Measurements from ENCODE around the gene NRARP.

NRARP gene, protein sequence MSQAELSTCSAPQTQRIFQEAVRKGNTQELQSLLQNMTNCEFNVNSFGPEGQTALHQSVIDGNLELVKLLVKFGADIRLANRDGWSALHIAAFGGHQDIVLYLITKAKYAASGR

DNA sequence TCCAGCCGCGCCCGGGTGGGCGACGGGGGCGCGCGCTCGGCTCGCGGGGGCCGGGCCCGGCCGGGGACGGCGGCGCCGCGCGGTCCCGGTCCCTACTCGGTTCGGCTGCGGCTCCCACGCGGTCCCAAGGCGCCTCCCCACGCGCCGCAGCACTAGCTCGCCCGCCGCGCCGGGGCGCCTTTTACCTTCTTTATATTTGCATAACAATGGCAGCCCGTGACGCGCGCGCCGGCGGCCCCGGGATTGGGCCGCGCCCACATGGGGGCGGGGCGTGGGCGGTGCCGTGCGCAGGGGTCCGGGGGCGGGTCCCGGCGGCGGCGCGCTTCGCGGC is at the start of gene NRARP:
Gene NRARP (minus strand): TSS at position 154 of the 331 bp plus-strand sequence. CDS start 343 bp downstream, outside the sequence.
- peaks cover 14% of the 10 kb centered on the region for H3K4me1 ChIP-seq (ENCODE audit: insufficient read depth, low read length, severe bottlenecking)
- no peaks in the 10 kb centered on the region for H3K79me2 ChIP-seq (ENCODE audit: insufficient read depth, low read length)
- H3K27me3 ChIP-seq (ENCODE audit: insufficient read depth, low read length): peaks cover 21% of the 10 kb centered on the region; the same call in 1 of the 2 replicates
- no peaks in the 10 kb centered on the region for H3K9me3 ChIP-seq (ENCODE audit: low read length)
- H3F3A ChIP-seq (ENCODE audit: insufficient read depth, low read length): peaks cover 6% of the 10 kb centered on the region; the same call in 1 of the 2 replicates
- TF ChIP-seq EZH2 (IDR thresholded peaks at IDR 0.05; ENCODE audit: borderline replicate concordance, low read length): no peak
- TF ChIP-seq, protein P1, sequence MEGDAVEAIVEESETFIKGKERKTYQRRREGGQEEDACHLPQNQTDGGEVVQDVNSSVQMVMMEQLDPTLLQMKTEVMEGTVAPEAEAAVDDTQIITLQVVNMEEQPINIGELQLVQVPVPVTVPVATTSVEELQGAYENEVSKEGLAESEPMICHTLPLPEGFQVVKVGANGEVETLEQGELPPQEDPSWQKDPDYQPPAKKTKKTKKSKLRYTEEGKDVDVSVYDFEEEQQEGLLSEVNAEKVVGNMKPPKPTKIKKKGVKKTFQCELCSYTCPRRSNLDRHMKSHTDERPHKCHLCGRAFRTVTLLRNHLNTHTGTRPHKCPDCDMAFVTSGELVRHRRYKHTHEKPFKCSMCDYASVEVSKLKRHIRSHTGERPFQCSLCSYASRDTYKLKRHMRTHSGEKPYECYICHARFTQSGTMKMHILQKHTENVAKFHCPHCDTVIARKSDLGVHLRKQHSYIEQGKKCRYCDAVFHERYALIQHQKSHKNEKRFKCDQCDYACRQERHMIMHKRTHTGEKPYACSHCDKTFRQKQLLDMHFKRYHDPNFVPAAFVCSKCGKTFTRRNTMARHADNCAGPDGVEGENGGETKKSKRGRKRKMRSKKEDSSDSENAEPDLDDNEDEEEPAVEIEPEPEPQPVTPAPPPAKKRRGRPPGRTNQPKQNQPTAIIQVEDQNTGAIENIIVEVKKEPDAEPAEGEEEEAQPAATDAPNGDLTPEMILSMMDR (IDR thresholded peaks at IDR 0.05; ENCODE audit: low read length): no peak
- no peaks in the 10 kb centered on the region for H3K36me3 ChIP-seq (ENCODE audit: insufficient read depth, low read length)
- H3K9me2 ChIP-seq (ENCODE audit: low read depth, low read length): no peaks in the 10 kb centered on the region
- no peak within 1 kb of the TSS; the same call in 1 of the 2 replicates for H3K9ac ChIP-seq (ENCODE audit: low read length)
- H3K4me3 ChIP-seq (ENCODE audit: low read depth, low read length, poor library complexity, severe bottlenecking): peak within 1 kb of the TSS; percentile 59
- peak within 1 kb of the TSS; percentile 88 for H3K4me2 ChIP-seq (ENCODE audit: low read length)
- H2AFZ ChIP-seq (ENCODE audit: low read length): no peak within 1 kb of the TSS
- H3K27ac ChIP-seq (ENCODE audit: low read depth, low read length, poor library complexity, severe bottlenecking): no peak within 1 kb of the TSS
- H4K20me1 ChIP-seq (ENCODE audit: insufficient read depth, low read length): no peaks in the 10 kb centered on the region

DNA sequence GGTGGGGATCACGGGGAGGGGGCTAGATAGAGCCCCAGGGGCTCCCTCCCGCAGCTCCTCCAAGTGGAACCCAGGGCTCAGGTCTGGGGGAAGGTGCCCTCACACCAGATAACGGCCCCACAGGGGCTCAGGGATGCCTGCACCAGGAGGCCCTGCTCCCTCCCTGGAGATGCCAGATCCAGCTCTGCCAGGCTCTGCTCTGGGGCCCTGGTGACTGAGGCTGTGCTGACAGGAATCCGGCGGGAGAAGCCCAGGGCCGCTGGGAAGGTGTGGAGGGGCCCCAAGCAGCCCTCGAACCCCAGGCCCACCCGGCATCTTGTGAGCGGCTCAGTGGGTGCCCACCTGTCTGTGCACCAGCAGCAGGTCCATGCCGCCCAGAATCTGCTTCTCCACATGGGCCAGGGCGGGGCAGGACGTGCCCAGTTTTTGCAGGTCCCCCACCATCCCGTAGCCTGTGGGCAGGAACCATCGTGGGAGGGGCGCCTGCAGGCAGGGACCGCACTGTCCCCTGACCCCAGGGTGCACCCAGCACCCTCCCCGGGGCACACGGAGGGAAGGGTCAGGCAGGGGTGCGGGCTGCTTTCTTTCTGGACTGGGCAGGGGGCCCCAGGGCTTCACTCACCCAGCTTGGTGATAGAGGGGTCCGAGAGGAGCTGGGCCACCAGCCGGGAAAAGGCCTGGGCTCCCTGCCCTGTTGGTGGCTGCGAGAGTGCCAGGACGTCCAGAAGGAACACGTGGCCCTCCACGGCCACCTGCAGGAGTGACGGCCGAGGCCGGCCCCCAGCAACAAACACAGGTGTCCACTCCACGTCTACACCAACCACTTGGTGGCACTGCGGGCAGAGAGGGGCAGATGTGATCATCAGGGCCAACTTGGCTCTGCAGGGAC is 48.9 kb upstream of the NRARP start:
- Histone ChIP-seq H3K79me2 (ENCODE audit: insufficient read depth, low read length) (no peaks in the 10 kb centered on the region), H3K9ac (ENCODE audit: low read length) (no peak overlapping the region), H3K36me3 (ENCODE audit: insufficient read depth, low read length) (no peaks in the 10 kb centered on the region), H2AFZ (ENCODE audit: low read length) (no peak overlapping the region), H3K9me2 (ENCODE audit: low read depth, low read length) (no peaks in the 10 kb centered on the region), H3K4me1 (ENCODE audit: insufficient read depth, low read length, severe bottlenecking) (no peaks in the 10 kb centered on the region), H3K9me3 (ENCODE audit: low read length) (peaks cover 10% of the 10 kb centered on the region; the same call in 1 of the 2 replicates), H3K27ac (ENCODE audit: low read depth, low read length, poor library complexity, severe bottlenecking) (no peak overlapping the region), H3K4me3 (ENCODE audit: low read depth, low read length, poor library complexity, severe bottlenecking) (no peak overlapping the region), H3K27me3 (ENCODE audit: insufficient read depth, low read length) (no peaks in the 10 kb centered on the region), H3K4me2 (ENCODE audit: low read length) (no peak overlapping the region), H4K20me1 (ENCODE audit: insufficient read depth, low read length) (no peaks in the 10 kb centered on the region), H3F3A (ENCODE audit: insufficient read depth, low read length) (no peaks in the 10 kb centered on the region)
- TF ChIP-seq, protein P1 (IDR thresholded peaks at IDR 0.05; ENCODE audit: low read length): no peak
- no peak for TF ChIP-seq EZH2 (IDR thresholded peaks at IDR 0.05; ENCODE audit: borderline replicate concordance, low read length)

DNA sequence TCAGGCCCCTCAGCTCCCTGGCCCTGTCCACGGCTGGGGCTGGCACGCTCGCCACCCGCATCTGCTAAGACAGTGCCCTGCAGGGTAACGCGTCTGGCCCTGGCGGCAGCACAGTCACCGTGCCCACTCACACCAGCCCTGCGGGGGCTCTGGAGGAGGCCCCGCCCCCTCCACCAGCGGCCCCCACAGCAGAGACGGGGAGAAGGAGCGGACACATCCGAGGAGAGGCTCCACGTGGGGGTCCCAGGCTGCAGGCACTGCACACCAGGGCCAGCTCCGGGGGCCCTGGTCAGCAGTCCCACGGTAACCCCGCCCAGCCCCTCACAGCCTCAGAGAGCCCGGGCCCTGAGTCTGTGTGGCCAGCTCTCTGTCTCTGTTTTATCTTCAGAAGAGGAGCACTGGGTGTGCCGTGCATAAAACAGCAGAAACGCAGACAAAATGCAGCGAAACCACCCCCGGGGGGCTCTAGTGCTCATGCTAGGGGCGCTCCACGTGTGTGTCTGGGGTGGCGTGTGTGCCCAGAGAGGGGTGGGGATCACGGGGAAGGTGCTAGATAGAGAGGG is 47.5 kb upstream of the NRARP start:
- H2AFZ ChIP-seq (ENCODE audit: low read length): no peak overlapping the region
- H3K4me1 ChIP-seq (ENCODE audit: insufficient read depth, low read length, severe bottlenecking): no peaks in the 10 kb centered on the region
- H3K9me3 ChIP-seq (ENCODE audit: low read length): peaks cover 6% of the 10 kb centered on the region; the same call in 1 of the 2 replicates
- no peak for TF ChIP-seq EZH2 (IDR thresholded peaks at IDR 0.05; ENCODE audit: borderline replicate concordance, low read length)
- TF ChIP-seq, protein P1 (IDR thresholded peaks at IDR 0.05; ENCODE audit: low read length): no peak
- no peaks in the 10 kb centered on the region for H3K36me3 ChIP-seq (ENCODE audit: insufficient read depth, low read length)
- no peak overlapping the region for H3K4me3 ChIP-seq (ENCODE audit: low read depth, low read length, poor library complexity, severe bottlenecking)
- no peaks in the 10 kb centered on the region for H4K20me1 ChIP-seq (ENCODE audit: insufficient read depth, low read length)
- no peaks in the 10 kb centered on the region for H3K9me2 ChIP-seq (ENCODE audit: low read depth, low read length)
- no peak overlapping the region for H3K9ac ChIP-seq (ENCODE audit: low read length)
- H3K27ac ChIP-seq (ENCODE audit: low read depth, low read length, poor library complexity, severe bottlenecking): no peak overlapping the region
- H3K79me2 ChIP-seq (ENCODE audit: insufficient read depth, low read length): no peaks in the 10 kb centered on the region
- no peak overlapping the region for H3K4me2 ChIP-seq (ENCODE audit: low read length)
- no peaks in the 10 kb centered on the region for H3F3A ChIP-seq (ENCODE audit: insufficient read depth, low read length)
- H3K27me3 ChIP-seq (ENCODE audit: insufficient read depth, low read length): no peaks in the 10 kb centered on the region

All from OCI-LY1 (cell line).